NCI-H2029 treated with DMSO at 0.1 percent for 48 hours (cell line): ENCODE results near the gene VTI1A.
A peak's percentile ranks its signal among the peaks of the same experiment; 100 is the strongest.
"Not testable (repeated sequence)": the region's sequence is repeated elsewhere in the genome, so short reads cannot be mapped to it uniquely, and the experiment has no call there.

Experiments
- DNase-seq: peaks from one replicate; lab custom pipeline; 2025; lab: John Stamatoyannopoulos, UW

VTI1A gene

DNA sequence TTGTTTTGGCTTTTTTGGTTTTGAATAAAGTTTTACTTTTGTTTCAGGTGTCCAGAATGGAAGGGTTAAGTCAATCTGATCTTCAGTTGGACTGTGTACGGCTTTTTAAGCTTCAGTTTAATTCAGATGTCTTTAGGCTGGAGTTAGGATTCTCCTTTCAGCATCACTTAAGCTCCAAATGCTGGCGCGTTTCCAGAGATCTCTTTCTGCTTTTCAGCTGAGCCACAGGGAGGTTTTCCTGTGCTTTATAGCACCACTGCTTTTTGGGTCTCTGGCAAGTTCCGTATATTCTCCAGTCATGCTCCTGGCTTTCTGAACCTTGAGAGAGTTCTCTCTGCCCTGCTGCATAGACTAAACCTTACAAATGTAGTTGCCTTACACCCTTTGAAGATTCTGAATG is 60.0 kb downstream of the VTI1A start:
- no peak for DNase-seq

DNA sequence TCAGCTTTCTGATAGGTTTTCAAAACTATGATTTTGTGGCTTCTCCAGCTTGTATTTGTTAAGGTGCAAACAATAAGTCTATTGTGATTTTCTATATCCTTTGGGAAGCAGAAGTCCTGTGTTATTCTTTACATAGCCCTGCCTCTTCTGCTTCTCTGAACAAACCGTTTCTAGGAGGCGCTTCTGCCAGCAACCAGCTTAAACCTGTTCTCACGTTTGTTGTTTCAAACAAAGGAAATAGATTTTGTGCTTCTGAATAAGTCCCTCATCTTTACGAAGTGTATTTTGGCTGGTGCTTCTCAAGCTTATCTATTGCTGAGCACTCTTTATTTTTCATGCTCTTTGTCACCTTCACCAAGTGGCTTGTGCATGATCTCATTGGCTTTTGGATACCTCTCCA is 61.0 kb downstream of the VTI1A start:
- DNase-seq: peak; percentile 20

DNA sequence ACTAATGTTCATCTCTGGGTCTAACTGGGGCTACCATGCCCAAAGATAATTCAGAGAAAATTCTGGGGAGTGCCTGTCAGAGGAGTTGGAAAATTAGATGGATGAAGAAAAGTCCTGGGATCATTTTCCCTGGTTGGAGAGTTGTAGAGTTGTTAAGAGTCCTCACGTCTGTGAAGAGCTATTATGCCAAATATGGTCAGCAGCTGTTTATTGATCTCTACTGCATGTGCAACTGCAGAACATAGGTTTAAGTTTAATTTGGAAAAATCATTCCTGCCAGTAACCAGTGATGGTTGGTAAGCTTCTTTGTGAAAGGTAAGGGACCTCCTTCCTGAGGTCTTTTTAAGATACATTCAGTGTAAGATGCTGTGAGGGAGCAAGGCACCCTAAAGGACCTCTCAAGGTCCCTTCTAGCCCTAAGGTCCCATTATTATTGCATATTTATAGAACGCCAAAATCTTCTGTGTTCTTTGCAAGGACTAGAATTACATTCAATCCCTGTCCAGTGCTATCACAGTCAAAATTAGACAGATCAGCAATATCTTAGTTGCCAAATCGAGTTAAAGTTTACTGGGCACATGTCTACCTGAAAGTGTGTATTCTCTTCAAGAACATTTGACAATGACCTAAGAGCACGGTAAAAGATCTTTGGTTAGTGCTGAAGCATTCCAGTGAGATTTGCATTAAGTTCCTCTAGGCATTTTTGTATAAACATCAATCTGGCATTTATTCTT is 62.7 kb downstream of the VTI1A start:
- DNase-seq: no peak

DNA sequence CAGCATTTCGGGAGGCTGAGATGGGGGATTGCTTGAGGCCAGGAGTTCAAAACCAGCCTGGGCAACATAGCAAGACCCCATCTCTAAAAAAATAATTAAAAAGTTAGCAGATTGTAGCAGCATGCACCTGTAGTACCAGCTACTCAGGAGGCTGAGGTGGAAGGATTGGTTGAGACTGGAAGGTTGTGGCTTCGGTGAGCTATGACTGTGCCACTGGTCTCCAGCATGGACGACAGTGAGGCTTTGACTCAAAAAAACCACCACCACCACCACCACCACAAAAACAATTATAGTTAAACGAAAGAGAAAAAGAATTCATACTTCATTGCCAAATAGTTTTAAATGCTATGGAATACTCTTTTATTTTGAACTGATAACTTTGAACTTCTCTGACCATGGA is 63.4 kb downstream of the VTI1A start:
- DNase-seq: no peak

DNA sequence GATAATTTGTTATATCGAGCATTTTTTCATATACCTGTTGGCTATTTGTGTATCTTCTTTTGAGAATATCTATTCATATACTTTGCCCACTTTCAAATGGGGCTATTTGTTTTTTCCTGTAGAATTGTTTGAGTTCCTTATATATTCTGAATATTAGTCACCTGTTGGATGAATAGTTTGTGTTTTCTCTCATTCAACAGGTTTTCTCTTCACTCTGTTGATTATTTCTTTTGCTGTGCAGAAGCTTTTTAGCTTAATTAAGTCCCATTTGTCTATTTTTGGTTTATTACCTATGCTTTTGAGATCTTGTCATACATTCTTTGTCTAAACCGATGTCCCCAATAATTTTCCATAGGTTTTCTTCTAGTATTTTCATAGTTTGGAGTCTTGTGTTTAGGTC is 65.3 kb downstream of the VTI1A start:
- DNase-seq: no peak

DNA sequence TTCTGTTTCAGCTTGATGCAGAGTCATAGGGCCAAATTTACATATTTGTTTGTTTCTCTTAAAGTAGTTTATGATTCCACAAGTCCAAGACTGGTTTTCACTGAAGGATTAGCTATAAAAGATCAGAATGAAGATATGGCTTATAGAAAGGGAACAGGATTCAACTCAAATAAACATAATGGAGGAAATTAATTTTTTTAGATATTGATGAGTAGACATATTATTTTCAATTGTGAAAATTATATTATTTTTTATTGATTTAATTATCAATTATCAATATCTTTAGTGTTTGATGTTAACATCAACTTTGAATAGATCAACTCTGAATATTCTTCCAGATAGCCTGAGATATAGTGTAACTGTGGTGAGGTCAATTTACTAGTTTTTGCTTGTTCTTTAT is 68.1 kb downstream of the VTI1A start:
- no peak for DNase-seq

DNA sequence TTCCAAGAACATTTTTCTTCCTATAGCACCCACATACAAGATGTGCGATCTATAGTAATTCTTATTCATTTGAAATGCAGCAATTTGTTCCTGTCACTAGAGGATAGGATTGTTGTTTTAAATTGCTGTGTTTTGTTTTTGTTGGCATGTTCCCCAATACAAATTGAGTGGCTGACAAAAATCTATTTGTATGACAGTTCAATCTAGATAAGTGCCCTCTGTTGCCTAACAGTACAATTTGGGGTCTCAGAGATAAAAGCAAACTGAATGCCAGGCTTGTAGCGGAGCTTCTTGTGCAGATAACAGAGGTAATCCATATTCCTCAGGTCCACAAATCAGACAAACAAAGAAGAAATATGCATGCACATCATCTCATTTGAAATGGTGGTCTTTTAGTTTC is 68.8 kb downstream of the VTI1A start:
- no peak for DNase-seq

DNA sequence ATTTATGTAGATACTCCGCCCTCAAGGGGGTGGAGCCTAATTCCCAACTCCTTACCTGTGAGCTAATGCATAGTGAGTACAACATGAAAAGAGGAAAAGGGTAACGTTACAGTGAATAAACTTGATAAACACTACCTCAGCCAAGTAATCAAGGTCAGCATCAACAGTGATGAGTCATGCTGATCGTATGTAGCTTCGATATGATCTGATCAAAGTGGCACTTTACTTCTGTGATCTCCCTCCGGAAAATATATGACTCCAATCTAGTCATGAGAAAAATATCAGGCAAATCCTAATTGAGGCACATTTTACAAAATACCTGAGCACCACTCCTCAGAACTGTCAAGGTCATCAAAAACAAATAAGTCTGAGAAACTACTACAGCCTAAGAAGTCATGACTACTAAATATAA is 70.4 kb downstream of the VTI1A start:
- no peak for DNase-seq

DNA sequence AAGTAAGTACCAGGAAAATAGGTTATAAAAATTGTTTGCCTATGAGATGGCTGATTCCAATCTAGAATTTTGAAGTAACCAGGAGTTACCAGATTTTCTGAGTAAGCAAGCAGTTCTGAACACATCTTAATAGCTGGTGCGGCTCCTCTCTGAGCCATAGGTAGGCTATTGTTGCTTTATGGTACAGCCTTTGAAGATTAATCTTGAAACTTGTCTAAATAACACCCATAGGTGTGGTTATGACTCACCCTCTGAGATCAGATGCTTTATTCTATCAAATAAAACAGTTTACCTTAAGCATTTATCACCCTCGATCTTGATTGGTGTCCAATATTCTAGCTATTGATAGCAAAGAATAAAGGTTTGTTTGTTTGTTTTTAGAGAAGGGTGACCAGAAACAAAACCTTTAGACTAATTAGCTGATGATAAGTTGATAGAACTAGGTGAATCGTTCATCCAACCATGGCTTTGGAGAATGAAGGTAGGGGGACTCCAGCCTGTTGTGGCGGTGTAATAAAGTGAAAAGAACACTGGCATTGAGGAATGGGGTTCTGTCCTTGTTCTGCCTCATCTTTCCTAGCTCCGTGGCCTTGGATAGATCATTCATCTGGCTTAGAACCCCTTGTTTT is 72.2 kb downstream of the VTI1A start:
- DNase-seq: no peak

DNA sequence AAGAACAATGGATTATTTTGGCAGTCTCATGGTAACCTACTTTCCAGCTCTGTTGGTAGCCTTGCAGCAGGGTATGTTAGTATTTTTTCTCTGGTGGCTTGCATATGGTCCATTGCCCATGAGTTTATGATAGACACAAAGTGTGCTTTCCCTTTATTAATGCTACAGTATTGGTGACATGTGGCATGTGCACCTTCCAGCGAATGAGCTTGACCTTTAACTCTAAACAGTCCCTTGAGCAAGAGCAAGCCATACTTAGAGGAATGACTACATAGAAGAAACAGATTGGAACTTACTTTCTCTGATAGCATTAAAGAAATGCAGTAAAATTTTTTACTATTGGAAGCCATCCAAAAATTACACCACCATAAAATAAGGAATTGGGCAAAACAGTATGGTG is 73.9 kb downstream of the VTI1A start:
- no peak for DNase-seq

DNA sequence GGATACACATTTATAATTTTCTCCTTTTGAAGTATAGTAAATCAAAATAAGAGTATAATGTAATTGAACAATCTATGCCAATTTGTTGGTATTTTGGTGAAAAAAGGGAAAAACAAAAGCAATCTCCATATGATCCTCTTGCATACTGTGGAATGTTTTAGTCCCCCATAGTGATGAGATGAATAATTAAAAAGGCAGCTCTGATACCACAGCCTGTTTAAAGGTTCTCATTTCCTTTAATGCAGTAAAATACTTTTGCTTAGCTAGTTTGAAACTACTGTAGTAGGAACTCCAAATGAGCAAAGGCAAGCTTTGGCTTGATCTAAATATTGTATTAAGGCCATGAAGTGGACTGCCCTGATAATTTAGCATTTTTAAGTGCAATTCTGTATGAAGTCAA is 77.6 kb downstream of the VTI1A start:
- no peak for DNase-seq

DNA sequence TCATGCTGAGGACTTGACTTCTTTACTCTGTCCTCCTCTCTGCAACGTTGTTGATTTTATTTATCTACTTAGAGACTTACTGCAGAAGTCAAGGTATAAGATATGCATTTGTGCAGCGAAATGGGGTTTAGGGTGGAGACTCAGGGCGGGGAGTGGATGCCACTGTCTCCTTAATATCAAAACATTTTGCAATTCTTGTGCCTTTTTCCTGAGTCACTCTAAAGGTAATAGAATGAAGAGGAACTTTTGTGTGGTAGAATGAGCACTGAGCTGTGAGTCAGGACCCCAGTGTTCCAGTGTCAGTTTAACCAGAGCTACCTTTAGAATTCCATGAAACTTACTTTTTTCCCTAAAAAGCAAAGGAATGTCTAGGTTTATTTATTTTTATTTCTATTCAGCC is 78.2 kb downstream of the VTI1A start:
- no peak for DNase-seq

DNA sequence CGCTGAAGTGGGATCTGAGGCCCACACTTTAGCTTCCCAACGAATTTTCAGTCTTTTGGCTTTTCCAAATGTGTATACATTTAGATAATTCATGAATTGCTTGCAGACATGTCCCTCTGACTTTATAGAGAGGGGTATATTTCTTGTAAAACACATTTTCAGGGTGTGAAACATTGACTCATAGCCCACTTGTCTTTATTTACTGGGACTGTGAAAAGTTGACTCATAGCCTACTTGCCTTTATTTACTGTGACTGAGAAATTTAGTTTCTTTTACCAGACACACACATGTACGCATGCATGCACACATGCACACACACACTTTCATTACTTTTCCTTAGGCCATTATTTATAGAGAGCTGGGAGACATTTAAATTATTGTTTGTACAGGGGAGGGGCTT is 79.1 kb downstream of the VTI1A start:
- DNase-seq: no peak

DNA sequence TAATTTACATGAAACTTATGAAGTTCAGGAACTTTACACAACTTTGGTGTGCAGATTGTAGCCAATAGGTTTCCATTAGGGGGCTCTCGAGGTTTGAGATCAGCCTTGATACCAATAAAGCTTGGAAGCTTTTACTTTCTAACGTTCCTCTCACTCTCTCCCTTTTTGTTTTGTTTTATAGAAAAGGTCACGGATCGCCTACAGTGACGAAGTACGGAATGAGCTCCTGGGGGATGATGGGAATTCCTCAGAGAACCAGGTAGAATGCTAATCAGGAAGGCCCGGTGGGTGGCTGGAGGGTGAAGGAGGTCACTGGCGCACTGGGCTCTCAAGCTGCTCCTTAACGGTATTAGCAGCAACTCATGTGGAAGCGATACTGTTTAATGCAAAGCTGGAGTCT is 79.9 kb downstream of the VTI1A start:
- no peak for DNase-seq

DNA sequence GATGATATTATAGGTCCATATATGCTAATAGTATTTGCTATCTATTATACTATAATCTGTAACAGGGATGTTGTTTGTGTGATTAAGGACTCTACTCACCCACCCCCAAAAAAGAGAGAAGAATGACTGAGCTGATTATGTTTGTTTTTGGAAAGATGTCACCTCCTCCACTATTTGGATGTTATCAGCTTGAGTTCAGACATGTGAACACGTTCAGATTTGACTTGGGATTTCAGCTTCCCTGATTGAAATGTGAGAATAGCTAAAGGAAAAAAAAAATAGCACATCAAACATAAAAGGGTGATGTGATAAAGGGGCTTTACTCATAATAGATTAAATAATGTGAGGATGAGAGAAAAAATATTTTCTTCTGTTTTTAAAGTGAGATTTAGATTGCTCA is 81.2 kb downstream of the VTI1A start:
- DNase-seq: no peak

DNA sequence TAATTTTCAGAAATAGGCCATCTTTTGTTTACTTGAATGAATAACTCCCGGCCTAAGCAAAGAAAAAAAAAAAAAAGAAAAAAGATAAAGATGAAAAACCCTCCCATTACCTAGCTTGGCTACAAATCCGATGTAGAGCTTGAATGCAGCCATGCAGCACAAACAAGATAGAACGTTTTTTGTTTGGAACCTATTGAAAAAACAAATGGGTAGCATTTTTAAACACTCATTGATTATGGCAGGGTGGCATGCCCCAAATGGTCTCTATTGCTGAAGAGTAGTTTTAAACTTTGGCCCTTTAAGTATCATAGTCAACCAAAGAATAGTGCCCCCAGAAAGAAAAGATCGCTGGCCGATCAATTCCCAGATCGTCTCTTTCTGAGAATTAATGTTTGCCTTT is 84.4 kb downstream of the VTI1A start:
- no peak for DNase-seq

DNA sequence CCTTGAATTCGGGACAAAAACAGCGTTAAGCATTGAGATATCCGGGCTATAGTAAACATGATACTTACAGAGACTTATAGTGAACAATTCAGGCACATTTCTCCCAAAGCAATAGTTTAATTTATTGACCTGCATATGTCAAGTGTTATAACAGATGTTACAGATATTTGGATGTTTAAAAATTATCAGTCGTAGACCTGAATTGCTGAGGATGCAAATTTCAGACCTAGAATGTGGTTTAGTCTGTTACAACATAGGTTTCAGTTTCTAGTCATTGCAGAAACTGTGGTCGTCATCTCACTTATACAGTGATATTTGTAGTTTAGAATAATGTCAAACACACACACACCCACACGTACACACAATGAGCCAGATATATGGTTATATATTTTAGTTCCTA is 85.2 kb downstream of the VTI1A start:
- DNase-seq: no peak

DNA sequence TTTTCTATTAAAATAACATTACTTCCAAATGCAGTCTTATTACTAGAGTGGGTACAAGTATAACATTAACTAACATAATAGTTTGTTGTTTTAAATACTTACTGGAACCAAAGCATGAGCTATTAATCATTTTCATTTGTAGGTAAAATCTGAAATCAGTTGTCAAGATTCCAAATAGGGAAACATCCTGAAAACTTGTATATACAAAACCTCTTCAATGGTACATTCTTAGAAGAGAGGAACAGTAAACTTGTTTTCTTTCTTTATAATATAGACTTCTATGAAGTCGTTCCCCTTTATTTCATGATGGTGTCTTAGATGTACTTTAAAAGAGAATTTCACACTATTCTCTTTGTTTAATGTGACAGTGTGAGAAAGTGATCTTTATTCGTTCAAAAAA is 85.9 kb downstream of the VTI1A start:
- DNase-seq: no peak

DNA sequence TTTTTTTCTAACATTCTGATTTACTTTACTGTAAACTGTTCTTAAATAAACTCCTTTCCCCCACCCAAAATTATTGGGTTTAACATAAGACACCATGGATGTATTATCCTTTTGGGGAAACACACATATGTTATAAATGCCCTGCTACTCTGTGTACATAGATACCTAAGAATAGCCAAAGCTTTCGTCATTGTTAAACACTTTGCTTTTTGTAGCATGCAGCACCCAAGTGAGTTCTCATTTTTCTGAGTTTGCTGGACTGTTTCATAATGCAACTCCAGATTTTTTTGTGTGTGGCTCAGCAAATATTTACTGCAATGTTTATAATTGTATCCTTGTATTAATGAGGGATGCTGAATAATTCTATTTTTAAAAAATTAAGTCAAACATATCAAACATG is 86.9 kb downstream of the VTI1A start:
- DNase-seq: no peak

DNA sequence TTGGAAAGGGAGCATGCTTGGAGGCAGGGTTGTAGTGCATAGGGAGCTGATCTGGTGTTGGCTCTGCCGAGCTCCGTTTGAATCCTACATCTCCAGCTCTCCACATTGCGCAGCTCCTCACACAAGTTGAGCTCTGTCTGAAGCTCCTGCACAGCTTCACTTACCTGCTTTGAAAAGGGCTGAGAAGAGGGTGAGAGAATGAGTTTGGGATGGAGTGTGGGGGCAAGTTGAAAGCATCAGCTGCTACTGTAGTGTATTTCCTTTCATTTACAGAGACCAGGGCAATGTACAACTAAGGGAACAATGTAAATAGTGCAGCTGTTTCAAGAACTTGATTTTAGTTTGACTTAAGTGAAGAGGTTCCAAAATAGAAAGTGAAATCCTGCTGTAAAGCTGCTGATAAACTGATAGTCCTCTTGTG is 88.5 kb downstream of the VTI1A start:
- no peak for DNase-seq

DNA sequence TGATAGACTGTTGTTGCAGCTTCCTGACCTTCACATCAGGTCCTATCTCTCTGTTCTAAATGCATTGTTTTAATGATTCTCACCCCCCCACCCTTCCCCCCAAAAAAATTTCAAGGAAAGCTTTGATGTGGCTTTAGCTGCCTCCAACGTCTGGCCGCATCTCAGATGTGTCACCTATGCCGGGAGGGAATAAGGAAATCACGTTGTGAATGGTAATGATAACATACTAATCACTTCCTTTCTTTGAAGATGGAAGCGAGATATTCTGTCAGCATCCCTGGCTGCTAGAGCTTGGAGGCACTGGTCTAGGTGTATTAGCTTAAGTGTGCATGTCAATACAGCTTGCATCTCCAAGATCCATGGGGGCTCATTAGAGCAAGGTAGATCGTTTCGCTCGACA is 89.6 kb downstream of the VTI1A start:
- no peak for DNase-seq

DNA sequence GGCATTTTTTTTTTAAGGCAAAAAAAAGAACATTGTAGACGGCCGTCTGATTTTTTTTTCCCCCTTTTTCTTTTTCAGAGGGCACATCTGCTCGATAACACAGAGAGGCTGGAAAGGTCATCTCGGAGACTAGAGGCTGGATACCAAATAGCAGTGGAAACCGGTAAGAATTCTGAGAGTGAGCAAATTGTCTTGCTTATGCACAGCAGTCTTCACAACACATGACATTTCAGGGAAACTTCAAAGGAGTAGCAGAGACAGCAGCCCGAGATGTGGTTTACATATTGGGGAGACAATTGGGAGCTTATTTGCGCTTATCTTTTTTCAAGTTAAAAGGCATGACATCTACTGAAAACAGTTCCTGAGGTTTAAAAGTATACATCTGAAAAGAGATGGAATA is 91.2 kb downstream of the VTI1A start:
- no peak for DNase-seq

DNA sequence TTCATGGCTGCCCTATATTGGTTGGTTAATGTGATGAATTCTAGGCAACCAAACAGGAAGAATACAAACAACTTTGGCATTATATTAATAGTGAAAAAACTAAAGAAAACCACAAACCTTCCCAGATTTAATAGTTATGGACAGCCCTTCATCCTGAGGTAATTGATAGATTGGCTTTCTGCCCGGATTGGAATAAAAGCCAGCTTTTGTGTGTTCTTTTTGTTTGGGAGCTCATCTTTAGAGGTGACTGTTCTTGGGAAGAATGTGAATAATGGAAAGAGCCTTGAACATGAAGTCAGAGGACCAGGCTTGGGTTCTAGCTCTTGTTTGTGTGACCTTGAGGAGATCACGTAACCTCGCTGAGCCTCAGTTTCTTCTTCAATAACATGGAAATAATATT is 92.3 kb downstream of the VTI1A start:
- DNase-seq: no peak

DNA sequence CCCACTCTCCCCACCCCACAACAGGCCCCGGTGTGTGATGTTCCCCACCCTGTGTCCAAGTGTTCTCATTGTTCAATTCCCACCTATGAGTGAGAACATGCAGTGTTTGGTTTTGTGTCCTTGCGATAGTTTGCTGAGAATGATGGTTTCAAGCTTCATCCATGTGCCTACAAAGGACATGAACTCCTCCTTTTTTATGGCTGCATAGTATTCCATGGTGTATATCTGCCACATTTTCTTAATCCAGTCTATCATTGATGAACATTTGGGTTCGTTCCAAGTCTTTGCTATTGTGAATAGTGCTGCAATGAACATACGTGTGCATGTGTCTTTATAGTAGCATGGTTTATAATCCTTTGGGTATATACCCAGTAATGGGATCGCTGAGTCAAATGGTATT is 95.8 kb downstream of the VTI1A start:
- not testable (repeated sequence) for DNase-seq
